Measurements from ENCODE around the gene GFM1. TPM values are rescaled to one million over a fixed set of nuclear protein-coding genes. Genes with fewer than 3 reads are reported as not detected.

GFM1 gene
- total and polyA plus RNA-seq, 2 of the 13 experiments (the other 11 are each of a cell fraction or from before 2014, with no cell fraction given): 10.5 to 59.0 TPM

DNA sequence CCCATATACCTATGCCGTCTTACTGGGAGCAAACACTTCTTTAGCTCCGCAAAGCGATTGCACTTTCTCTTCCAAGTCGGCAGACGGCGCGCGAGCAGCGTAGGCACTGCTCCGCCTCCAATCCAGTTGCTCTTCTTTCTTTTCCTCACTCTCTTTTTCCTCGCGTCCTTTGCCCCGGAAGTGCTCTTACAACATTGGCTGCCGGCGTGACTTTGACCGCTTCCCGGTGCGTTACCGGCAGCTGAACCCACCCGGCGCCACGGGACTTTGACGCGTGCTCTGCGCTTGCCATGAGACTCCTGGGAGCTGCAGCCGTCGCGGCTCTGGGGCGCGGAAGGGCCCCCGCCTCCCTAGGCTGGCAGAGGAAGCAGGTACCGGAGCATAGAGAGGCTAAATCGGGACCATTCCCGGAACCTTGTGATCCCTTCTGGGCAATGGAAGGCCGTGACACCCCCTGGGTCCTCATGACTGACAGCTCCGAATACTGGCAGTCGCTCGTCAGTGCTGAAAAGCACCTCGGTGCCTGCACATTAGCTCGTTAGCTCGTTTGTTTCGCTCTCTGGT, at the start of gene GFM1 (continued):
- TF ChIP-seq ZNF780A (CRISPR knock-in tag; IDR thresholded peaks at IDR 0.05): 0 out of 2 replicates have a peak, but pooled peaks have one; percentile 21
- TF ChIP-seq ZNF776 (CRISPR knock-in tag; IDR thresholded peaks at IDR 0.05): no peak
- peak; percentile 94 for TF ChIP-seq TARDBP (CRISPR knock-in tag; IDR thresholded peaks at IDR 0.05)
- TF ChIP-seq HHEX (CRISPR knock-in tag; IDR thresholded peaks at IDR 0.05): no peak
- no peak for TF ChIP-seq PHB2 (IDR thresholded peaks at IDR 0.05; ENCODE audit: partially characterized antibody)
- TF ChIP-seq, protein P1, sequence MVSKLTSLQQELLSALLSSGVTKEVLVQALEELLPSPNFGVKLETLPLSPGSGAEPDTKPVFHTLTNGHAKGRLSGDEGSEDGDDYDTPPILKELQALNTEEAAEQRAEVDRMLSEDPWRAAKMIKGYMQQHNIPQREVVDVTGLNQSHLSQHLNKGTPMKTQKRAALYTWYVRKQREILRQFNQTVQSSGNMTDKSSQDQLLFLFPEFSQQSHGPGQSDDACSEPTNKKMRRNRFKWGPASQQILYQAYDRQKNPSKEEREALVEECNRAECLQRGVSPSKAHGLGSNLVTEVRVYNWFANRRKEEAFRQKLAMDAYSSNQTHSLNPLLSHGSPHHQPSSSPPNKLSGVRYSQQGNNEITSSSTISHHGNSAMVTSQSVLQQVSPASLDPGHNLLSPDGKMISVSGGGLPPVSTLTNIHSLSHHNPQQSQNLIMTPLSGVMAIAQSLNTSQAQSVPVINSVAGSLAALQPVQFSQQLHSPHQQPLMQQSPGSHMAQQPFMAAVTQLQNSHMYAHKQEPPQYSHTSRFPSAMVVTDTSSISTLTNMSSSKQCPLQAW (CRISPR knock-in tag; IDR thresholded peaks at IDR 0.05): peak; percentile 94
- TF ChIP-seq, protein P2, sequence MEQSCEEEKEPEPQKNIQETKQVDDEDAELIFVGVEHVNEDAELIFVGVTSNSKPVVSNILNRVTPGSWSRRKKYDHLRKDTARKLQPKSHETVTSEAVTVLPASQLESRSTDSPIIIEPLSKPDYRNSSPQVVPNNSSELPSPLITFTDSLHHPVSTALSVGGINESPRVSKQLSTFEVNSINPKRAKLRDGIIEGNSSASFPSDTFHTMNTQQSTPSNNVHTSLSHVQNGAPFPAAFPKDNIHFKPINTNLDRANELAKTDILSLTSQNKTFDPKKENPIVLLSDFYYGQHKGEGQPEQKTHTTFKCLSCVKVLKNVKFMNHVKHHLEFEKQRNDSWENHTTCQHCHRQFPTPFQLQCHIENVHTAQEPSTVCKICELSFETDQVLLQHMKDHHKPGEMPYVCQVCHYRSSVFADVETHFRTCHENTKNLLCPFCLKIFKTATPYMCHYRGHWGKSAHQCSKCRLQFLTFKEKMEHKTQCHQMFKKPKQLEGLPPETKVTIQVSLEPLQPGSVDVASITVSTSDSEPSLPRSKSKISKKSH (CRISPR knock-in tag; IDR thresholded peaks at IDR 0.05; ENCODE audit: borderline replicate concordance): peak; percentile 88; the same call in 1 of the 2 replicates
- TF ChIP-seq, protein P3, sequence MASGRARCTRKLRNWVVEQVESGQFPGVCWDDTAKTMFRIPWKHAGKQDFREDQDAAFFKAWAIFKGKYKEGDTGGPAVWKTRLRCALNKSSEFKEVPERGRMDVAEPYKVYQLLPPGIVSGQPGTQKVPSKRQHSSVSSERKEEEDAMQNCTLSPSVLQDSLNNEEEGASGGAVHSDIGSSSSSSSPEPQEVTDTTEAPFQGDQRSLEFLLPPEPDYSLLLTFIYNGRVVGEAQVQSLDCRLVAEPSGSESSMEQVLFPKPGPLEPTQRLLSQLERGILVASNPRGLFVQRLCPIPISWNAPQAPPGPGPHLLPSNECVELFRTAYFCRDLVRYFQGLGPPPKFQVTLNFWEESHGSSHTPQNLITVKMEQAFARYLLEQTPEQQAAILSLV (CRISPR knock-in tag; IDR thresholded peaks at IDR 0.05; ENCODE audit: borderline replicate concordance): peak; percentile 90
- no peak for TF ChIP-seq IKZF1 (IDR thresholded peaks at IDR 0.05)
- TF ChIP-seq ZNF720 (CRISPR knock-in tag; IDR thresholded peaks at IDR 0.05): no peak
- peak; percentile 61; the same call in 1 of the 2 replicates for TF ChIP-seq GLI4 (CRISPR knock-in tag; IDR thresholded peaks at IDR 0.05; ENCODE audit: borderline replicate concordance)
- TF ChIP-seq, protein P4, sequence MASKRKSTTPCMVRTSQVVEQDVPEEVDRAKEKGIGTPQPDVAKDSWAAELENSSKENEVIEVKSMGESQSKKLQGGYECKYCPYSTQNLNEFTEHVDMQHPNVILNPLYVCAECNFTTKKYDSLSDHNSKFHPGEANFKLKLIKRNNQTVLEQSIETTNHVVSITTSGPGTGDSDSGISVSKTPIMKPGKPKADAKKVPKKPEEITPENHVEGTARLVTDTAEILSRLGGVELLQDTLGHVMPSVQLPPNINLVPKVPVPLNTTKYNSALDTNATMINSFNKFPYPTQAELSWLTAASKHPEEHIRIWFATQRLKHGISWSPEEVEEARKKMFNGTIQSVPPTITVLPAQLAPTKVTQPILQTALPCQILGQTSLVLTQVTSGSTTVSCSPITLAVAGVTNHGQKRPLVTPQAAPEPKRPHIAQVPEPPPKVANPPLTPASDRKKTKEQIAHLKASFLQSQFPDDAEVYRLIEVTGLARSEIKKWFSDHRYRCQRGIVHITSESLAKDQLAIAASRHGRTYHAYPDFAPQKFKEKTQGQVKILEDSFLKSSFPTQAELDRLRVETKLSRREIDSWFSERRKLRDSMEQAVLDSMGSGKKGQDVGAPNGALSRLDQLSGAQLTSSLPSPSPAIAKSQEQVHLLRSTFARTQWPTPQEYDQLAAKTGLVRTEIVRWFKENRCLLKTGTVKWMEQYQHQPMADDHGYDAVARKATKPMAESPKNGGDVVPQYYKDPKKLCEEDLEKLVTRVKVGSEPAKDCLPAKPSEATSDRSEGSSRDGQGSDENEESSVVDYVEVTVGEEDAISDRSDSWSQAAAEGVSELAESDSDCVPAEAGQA (IDR thresholded peaks at IDR 0.05; ENCODE audit: low read depth): peak; percentile 78
- TF ChIP-seq, protein P4 (CRISPR knock-in tag; IDR thresholded peaks at IDR 0.05; ENCODE audit: borderline replicate concordance): no peak
- TF ChIP-seq FIP1L1 (IDR thresholded peaks at IDR 0.05; ENCODE audit: borderline replicate concordance, insufficient read depth, low read depth, low read length): no peak
- no peak for TF ChIP-seq ZEB1 (IDR thresholded peaks at IDR 0.05; ENCODE audit: insufficient replicate concordance, low read depth)
- peak; percentile 85 for TF ChIP-seq ZNF883 (CRISPR knock-in tag; IDR thresholded peaks at IDR 0.05; ENCODE audit: not compliant biosample characterization)
